ENCODE measurements around the gene PROCR. TPM values are rescaled to one million over a fixed set of nuclear protein-coding genes. Genes with fewer than 3 reads are reported as not detected.
A peak's percentile ranks its signal among the peaks of the same experiment; 100 is the strongest.

Gene PROCR
- total and polyA plus RNA-seq, 4 experiments from 2014 or later: 0.42 to 3.6 (median 1.3) TPM

GRCh38 chr20:35226126-35226883 lies 54.4 kb downstream of the PROCR start, which contains the start of gene MMP24:
Gene MMP24, plus strand, starts transcription at chr20:35226690. Its CDS starts 49 bp downstream, at chr20:35226739.
- peaks cover 8% of the 10 kb centered on the region for H3K4me1 ChIP-seq (ENCODE audit: insufficient read depth, low read length)
- DNase-seq: no peak
- H3K27ac ChIP-seq (ENCODE audit: low read depth, low read length): no peak within 1 kb of the TSS
- CTCF ChIA-PET (ENCODE audit: partially characterized antibody): interaction anchor here (0.7 kb wide), 1 partner anchor 130 kb away, joined by 3 read pairs; no protein-coding TSS in a partner anchor
- H3K27me3 ChIP-seq (ENCODE audit: insufficient read depth, low read length): peaks cover 8% of the 10 kb centered on the region
- Mint-ChIP-seq H3K27me3 (peaks cover 22 to 29% of the 10 kb centered on the region in 2 donors), H3K36me3 (peaks cover 11 to 44% of the 10 kb centered on the region in 2 donors), H3K9me3 (peaks cover 0 to 3% (median 0%) of the 10 kb centered on the region in 8 donors), H3K4me1 (peaks cover 4 to 16% (median 10%) of the 10 kb centered on the region in 4 donors), H3K4me3 (peak within 1 kb of the TSS; percentile 68 to 85 (median 80)), H3K27ac (peak within 1 kb of the TSS in 2 of 7 donors; percentile 51 to 52)
- no peaks in the 10 kb centered on the region for H3K9me3 ChIP-seq (ENCODE audit: control insufficient read depth in 1 of 2, low read length in 2 of 2)
- no peak within 1 kb of the TSS for H3K4me3 ChIP-seq (ENCODE audit: low read length in 2 of 2)
- intact Hi-C loops (cut with micrococcal nuclease): no loop called here
- POLR2A ChIA-PET (ENCODE audit: partially characterized antibody): no interaction called here
- no peaks in the 10 kb centered on the region for H3K36me3 ChIP-seq (ENCODE audit: insufficient read depth, low read length)

Other genes starting within 250 kb of the PROCR start
- 10 to 100 TPM; 41.0 to 43.3 TPM for gene GSS, start 216.3 kb upstream of the PROCR start, total RNA-seq
- 10 to 100 TPM; 32.2 to 38.6 TPM for gene GSS, start 216.3 kb upstream of the PROCR start, polyA plus RNA-seq
- gene MYH7B, start 216.2 kb upstream of the PROCR start, total RNA-seq: under 1 TPM; 0.39 to 0.47 TPM
- gene MYH7B, start 216.2 kb upstream of the PROCR start, polyA plus RNA-seq: under 1 TPM in 1 of 2 donors, not detected in 1; 0.32 TPM
- gene TRPC4AP, start 79.3 kb upstream of the PROCR start, total RNA-seq: 10 to 100 TPM; 61.2 to 63.0 TPM
- 10 to 100 TPM; 64.5 to 81.6 TPM for gene TRPC4AP, start 79.3 kb upstream of the PROCR start, polyA plus RNA-seq
- gene EDEM2, start 24.7 kb upstream of the PROCR start, total RNA-seq: 10 to 100 TPM; 27.2 to 27.6 TPM
- 10 to 100 TPM; 52.1 to 62.1 TPM for gene EDEM2, start 24.7 kb upstream of the PROCR start, polyA plus RNA-seq
- under 1 TPM; 0.12 to 0.19 TPM for gene MMP24, start 54.6 kb downstream of the PROCR start, total RNA-seq
- under 1 TPM; 0.07 TPM for gene MMP24, start 54.6 kb downstream of the PROCR start, polyA plus RNA-seq
- 10 to 100 TPM; 76.6 to 91.6 TPM for gene MMP24OS, start 106.0 kb downstream of the PROCR start, total RNA-seq
- 10 to 100 TPM in 1 of 2 donors, 1 to 10 TPM in 1; 4.4 to 17.4 TPM for gene MMP24OS, start 106.0 kb downstream of the PROCR start, polyA plus RNA-seq
- gene EIF6, start 112.7 kb downstream of the PROCR start, total RNA-seq: 10 to 100 TPM; 44.0 to 52.3 TPM
- gene EIF6, start 112.7 kb downstream of the PROCR start, polyA plus RNA-seq: 100 to 1,000 TPM; 148 to 189 TPM
- gene FAM83C, start 120.4 kb downstream of the PROCR start, total RNA-seq: not detected
- gene FAM83C, start 120.4 kb downstream of the PROCR start, polyA plus RNA-seq: not detected
- 10 to 100 TPM; 46.4 to 49.3 TPM for gene UQCC1, start 239.9 kb downstream of the PROCR start, total RNA-seq
- gene UQCC1, start 239.9 kb downstream of the PROCR start, polyA plus RNA-seq: 10 to 100 TPM; 13.9 to 21.1 TPM